Left cardiac atrium (tissue), 4 donors: Measurements from ENCODE around the gene ARHGAP26. TPM values are rescaled to one million over a fixed set of nuclear protein-coding genes. Genes with fewer than 3 reads are reported as not detected.
A peak's percentile ranks its signal among the peaks of the same experiment; 100 is the strongest.

Experiments
- ATAC-seq, 2 donors: fragments of 200-7000 bp; cut with Tn5 transposase; one replicate each; pipeline ENCODE4 v1.9.1; 2020; ENCODE audit warnings: mild to moderate bottlenecking in 2 of 2, moderate library complexity in 2 of 2
- DNase-seq: peaks from one replicate; pipeline ENCODE4 v3.0.0-alpha.2; 2020
- intact Hi-C, 2 donors: fragments of 100-400 bp; cut with DNase I; formaldehyde crosslinking; loops; one replicate each; pipeline versions ENCODE4 v1.14.1 to v1.15.1; 2022 to 2023
- total RNA-seq, 2 donors: library from RNA; stranded (reverse); fragmentation: NEBNext Ultra II Directional; extraction: Animal tissue kit (Norgen Biotek cat#: 25700); gene quantifications; one replicate each; pipeline ENCODE4 v1.2.1, GENCODE V29; 2021
- donor health status: DM: no; HTN: yes; CAD: no.
- donor health status: DM: no; HTN: yes; CAD: no; lungs with severe emphysema.
- donor health status: DM: yes; HTN: yes; CAD: no.
- donor health status: Dilated cardiomyopathy.

The ARHGAP26 gene
- total RNA-seq, 2 donors from 2014 or later = 29.6 to 50.2 TPM

GRCh38 chr5:142857405-142857804 is 87.2 kb downstream of the ARHGAP26 start:
- ATAC-seq = no peak
- intact Hi-C loops = no loop called here

DNA sequence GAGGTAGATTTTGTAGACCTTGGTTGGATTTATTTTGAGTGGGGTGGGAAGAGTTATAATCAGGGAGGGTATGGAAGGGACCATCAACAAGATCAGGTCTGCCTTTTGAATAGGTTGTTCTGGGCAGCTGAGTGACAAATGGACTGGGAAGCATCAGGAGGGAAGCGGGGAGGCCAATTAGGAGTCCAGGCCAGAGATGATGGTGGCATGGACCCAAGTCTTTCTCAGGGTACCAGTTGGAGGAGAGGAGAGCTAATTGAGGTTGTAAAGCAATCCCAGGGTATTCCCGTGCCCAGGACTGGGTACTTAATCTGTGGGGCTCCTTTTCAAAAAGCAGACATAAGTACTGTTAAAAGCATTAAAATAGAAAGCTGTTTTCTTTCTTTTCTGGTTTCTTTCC is 88.9 kb downstream of the ARHGAP26 start:
- intact Hi-C loops = no loop called here
- no peak for DNase-seq
- ATAC-seq = no peak

More at GRCh38 chr5:142857405-142857804, 87.2 kb downstream of the ARHGAP26 start:
- DNase-seq = no peak

GRCh38 chr5:142860270-142860669 is 90.1 kb downstream of the ARHGAP26 start:
- no peak for DNase-seq
- ATAC-seq = peak in 1 of 2 donors; percentile 17
- intact Hi-C loops = no loop called here

GRCh38 chr5:142861011-142861410 is 90.8 kb downstream of the ARHGAP26 start:
- ATAC-seq (no peak), DNase-seq (no peak)
- intact Hi-C loops = no loop called here

GRCh38 chr5:142862594-142862993 is 92.4 kb downstream of the ARHGAP26 start:
- ATAC-seq (peak; percentile 46 to 64), DNase-seq (no peak)
- intact Hi-C loops = no loop called here

- intact Hi-C loops = no loop called here
These were observed 93.7 kb downstream of the ARHGAP26 start for GRCh38 chr5:142863856-142864255.

DNA sequence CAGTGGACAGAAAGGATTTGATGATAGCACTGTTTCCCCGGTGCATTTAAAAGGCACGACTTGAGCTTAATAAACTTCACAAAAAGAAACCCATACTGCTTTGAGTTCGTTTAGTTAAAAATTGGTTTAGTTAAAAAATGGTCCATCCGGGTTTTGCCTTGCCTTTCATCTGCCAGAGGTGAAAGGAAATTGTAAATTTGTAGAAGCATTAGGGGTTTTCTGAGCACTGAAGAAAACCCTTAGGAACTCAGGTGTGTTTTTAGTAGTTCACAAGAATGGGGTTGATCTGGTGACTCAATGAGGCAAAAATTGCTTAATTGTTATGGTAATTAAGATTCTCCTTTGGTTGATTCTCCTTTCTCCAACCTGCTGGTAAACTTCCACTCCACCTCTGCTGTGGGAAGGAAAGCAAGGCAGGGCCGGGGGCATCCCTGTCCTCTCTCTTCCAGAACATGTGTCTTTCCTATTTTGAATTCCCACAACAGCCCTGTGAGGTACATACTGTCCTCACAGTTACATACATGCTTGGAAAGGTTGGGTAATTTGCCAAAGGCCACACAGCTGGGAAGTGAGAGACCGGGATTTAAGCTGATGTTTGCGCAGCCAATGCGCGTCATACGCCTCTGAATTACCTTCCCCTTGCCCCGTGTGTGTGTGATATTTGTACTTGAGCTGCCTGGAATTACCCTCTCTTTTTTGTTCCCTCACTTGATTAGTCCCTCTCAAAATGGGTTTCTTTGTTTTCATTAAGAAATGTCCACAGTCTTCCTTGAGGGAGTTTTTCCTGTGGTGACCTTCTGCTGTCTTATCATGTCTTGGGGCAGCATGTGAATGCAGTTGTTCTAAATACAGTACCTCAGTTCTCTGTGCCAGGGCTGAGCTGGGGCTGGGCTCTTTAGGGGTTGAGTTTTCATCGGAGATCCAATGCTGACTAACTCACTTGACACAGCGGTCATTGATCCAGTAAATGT is 94.4 kb downstream of the ARHGAP26 start:
- intact Hi-C loops = no loop called here
- ATAC-seq = no peak
- peak; percentile 51 for DNase-seq

More at GRCh38 chr5:142863856-142864255, 93.7 kb downstream of the ARHGAP26 start:
- no peak for DNase-seq
- ATAC-seq = no peak

- intact Hi-C loops = loop anchor here in 1 of 2 donors (2.0 kb wide), 1 partner anchor 95 kb away; the partner anchor contains the start of gene ARHGAP26
- ATAC-seq (no peak), DNase-seq (no peak)
These were observed 95.5 kb downstream of the ARHGAP26 start for GRCh38 chr5:142865631-142866030.

- ATAC-seq = peak; percentile 32 to 56
- DNase-seq = no peak
- intact Hi-C loops = loop anchor here in 1 of 2 donors (2.0 kb wide), 1 partner anchor 96 kb away; the partner anchor contains the start of gene ARHGAP26
These were observed 96.5 kb downstream of the ARHGAP26 start for GRCh38 chr5:142866563-142867275.

- ATAC-seq (peak in 1 of 2 donors; percentile 13), DNase-seq (no peak)
- intact Hi-C loops = no loop called here
These were observed 99.7 kb downstream of the ARHGAP26 start for GRCh38 chr5:142869886-142870285.

DNA sequence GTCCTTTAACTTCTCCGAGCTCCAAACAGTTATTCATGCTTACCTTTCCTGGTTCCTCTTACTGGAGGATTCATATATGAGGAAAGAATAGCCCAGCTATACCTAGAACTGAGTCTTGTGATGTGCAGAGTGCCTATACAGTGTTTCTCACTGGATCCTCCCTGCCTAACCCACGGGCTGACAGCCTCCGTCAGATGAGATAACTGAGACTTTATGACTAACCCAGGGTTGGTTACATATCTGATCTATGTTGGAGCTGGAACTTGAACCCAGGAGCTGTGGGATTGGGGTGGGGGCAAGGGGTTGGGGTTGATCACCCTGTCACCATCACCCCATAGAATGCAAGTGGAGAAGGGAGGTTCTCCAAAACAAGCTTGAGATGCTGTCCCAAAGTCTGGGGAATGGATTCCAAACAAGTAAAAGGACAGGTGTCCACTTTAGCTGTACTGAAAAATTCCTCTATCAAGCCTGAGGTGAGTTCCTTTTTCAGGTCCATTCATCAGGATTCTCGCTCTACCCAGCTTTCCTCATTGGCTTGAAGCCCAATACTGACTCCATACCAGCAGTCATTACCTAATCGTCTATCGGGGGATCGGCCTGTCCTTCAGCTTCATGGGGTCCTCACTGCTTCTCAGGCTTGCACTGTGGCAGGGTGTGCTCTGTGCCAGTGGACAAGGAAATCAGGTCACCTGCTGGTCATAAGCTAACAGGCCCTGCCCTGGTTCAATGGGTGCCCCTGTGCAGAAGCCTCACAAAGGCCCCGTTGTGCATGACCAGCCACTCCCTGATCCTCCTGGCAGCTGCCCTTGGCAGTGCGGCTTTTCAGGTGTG is 100.6 kb downstream of the ARHGAP26 start:
- DNase-seq (no peak), ATAC-seq (no peak)
- intact Hi-C loops = no loop called here

DNA sequence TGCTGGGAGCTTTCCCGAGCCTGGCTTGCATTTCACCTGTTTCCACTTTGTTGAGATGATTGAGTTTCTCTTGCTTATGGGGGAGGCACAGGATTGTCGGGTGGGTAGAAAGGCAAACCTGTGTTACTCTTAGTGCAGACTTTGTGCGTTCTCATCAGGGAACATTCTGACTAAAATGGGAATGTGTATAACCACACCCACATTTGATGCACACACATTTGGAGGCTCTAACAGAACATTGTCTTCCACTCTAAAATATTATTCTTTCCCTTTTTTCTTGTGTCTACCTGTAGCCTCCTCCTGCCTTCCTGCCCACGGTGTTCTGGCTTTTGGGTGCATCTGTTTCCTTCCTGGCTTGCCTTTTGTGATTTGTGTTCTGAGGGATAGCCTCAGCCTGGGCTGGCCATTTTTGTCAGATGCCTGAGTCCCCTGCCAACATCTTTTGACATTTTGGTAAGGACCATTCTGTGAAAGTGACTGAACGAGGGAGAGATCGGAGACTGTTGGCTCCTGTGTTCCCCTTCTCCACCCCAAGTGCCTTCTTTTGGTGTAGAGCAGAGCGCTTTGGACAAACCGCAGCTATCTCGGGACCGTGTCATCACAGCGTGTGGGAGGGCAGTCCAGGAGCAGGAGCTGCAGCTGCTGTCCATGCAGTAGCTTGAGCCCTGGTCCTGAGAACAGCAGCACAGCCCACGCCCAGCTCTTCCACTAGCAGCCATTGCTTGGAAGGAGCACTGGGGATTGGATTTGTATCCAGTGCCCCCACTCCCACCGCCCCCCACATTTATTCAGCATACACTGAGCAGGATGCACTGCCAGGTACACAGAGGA is 101.4 kb downstream of the ARHGAP26 start:
- DNase-seq (peak; percentile 52), ATAC-seq (peak; percentile 54 to 72)
- intact Hi-C loops = no loop called here

GRCh38 chr5:142872217-142872616 is 102.0 kb downstream of the ARHGAP26 start:
- no peak for DNase-seq
- intact Hi-C loops = no loop called here

DNA sequence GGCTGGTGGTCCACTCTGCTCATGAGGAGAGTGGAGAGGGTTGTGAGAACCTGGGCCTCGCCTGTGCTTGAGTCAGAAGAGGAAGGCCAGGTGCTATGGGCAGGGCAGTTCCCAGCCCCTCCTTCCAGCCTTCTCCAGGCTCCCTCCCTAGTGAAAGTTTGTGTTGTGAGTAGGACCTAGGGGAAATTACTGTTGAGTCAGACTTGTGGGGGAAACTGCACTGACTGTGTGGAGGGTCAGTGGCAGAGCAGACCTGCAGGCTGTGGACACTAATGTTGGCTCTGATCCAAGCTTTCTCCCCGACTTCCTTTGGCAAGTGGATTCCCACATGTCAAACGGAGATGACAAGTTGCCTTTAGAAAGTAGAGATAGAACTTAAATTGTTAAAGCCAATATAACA is 102.6 kb downstream of the ARHGAP26 start:
- intact Hi-C loops = no loop called here
- DNase-seq (no peak), ATAC-seq (peak in 1 of 2 donors; percentile 45)

More at GRCh38 chr5:142872217-142872616, 102.0 kb downstream of the ARHGAP26 start:
- ATAC-seq = no peak

- DNase-seq = no peak
- peak in 1 of 2 donors; percentile 35 for ATAC-seq
- intact Hi-C loops = loop anchor here in 1 of 2 donors (2.0 kb wide), 1 partner anchor 103 kb away; the partner anchor contains the start of gene ARHGAP26
These were observed 103.7 kb downstream of the ARHGAP26 start for GRCh38 chr5:142873831-142874230.

GRCh38 chr5:142874540-142874939 is 104.4 kb downstream of the ARHGAP26 start:
- ATAC-seq (peak; percentile 63 to 65), DNase-seq (peak; percentile 91)
- intact Hi-C loops = loop anchor here in 1 of 2 donors (2.0 kb wide), 1 partner anchor 104 kb away; the partner anchor contains the start of gene ARHGAP26

DNA sequence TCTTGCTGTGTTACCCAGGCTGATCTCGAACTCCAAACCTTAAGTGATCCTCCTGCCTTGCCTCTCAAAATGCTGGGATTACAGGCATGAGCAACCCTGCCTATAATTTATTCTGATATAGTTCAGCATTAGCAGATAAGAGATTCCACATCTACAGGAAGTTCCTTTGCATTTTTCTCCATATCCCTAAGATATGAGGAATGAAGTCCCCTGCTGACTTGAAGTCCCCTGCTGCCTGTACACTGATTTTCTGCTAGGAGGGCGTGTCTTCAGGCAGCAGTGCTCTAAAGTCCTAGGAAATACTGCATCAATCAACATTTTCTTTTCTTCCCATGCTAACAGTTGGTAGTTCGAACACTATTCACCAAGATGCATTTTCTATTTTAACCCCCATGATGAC is 105.8 kb downstream of the ARHGAP26 start:
- intact Hi-C loops = loop anchor here (2.0 to 5.0 kb wide), 2 partner anchors 104 to 105 kb away; partner anchors contain the start of gene ARHGAP26 (in 2 of the 2)
- ATAC-seq = no peak
- DNase-seq = no peak

DNA sequence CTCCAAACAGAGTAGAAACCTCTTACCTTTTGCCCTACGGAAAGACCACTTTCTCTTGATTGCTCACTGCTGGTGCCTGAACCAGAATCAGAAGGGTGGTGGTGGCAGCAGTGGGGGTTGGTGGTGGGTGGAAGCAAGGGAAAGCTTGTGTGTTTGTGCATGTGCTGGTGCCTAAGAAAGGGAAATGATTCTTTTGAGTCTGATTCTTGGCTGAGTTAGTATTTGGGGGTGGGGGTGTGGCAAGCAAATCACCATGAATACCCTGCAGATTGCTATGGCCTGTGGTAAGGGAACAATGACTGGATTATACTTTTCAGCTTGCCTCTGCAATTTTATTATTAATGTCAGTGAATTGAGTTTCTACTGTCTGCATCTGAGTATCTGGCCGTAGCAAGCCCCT is 106.6 kb downstream of the ARHGAP26 start:
- intact Hi-C loops = loop anchor here in 1 of 2 donors (5.0 kb wide), 1 partner anchor 105 kb away; the partner anchor contains the start of gene ARHGAP26
- DNase-seq (no peak), ATAC-seq (no peak)
